Activated CD8-positive, alpha-beta T cell treated with anti-CD3 and anti-CD28 coated beads for 36 hours (primary cell): Measurements from ENCODE around the gene HSPB3. TPM values are rescaled to one million over a fixed set of nuclear protein-coding genes. Genes with fewer than 3 reads are reported as not detected.
"Not testable (repeated sequence)": the region's sequence is repeated elsewhere in the genome, so short reads cannot be mapped to it uniquely, and the experiment has no call there.

Experiments
- ATAC-seq: fragments of 200-7000 bp; cut with Tn5 transposase; one replicate; pipeline ENCODE4 v1.10.0; 2021; ENCODE audit warnings: mild to moderate bottlenecking, moderate library complexity
- CTCF ChIA-PET: fragments of 350-600 bp; sonication (Branson Sonifier 250); formaldehyde crosslinking; loops from one replicate; lab custom pipeline; 2021; ENCODE audit warnings: antibody characterized with exemption; lab: Charles Lee
- POLR2A ChIA-PET: fragments of 350-600 bp; sonication (Branson Sonifier 250); formaldehyde crosslinking; loops from one replicate; lab custom pipeline; 2021; ENCODE audit warnings: antibody characterized with exemption; lab: Charles Lee
- DNase-seq: peaks from one replicate; pipeline ENCODE4 v3.0.0-alpha.2; 2020
- H3K27ac Mint-ChIP-seq: one replicate; pipeline ENCODE4 v1.8.0; 2021; ENCODE audit warnings: mild to moderate bottlenecking, mixed read lengths
- H3K27me3 Mint-ChIP-seq: one replicate; pipeline ENCODE4 v1.8.0; 2021; ENCODE audit warnings: mixed read lengths
- H3K36me3 Mint-ChIP-seq: one replicate; pipeline ENCODE4 v1.8.0; 2021; ENCODE audit warnings: low read depth, mixed read lengths
- H3K4me1 Mint-ChIP-seq: one replicate; pipeline ENCODE4 v1.8.0; 2021; ENCODE audit warnings: low read depth, mixed read lengths
- H3K4me3 Mint-ChIP-seq: one replicate; pipeline ENCODE4 v1.8.0; 2021; ENCODE audit warnings: mild to moderate bottlenecking, moderate library complexity, mixed read lengths
- H3K9me3 Mint-ChIP-seq: one replicate; pipeline ENCODE4 v1.8.0; 2021; ENCODE audit warnings: mixed read lengths
- intact Hi-C: fragments of 100-400 bp; cut with micrococcal nuclease; formaldehyde crosslinking; loops from one replicate; pipeline ENCODE4 v1.10.0; 2022
- total RNA-seq, 2 experiments: library from RNA; stranded (reverse); gene quantifications; one replicate each; pipeline ENCODE4 v1.2.3, GENCODE V29; 2021
- TF ChIP-seq, protein P1 (sequence below): fragments of 200-600 bp; IDR thresholded peaks from one replicate; pipeline ENCODE4 v1.8.0; 2022; ENCODE audit warnings: antibody characterized with exemption, mild to moderate bottlenecking

Gene HSPB3
- total RNA-seq, 2 experiments from 2014 or later = not detected

DNA sequence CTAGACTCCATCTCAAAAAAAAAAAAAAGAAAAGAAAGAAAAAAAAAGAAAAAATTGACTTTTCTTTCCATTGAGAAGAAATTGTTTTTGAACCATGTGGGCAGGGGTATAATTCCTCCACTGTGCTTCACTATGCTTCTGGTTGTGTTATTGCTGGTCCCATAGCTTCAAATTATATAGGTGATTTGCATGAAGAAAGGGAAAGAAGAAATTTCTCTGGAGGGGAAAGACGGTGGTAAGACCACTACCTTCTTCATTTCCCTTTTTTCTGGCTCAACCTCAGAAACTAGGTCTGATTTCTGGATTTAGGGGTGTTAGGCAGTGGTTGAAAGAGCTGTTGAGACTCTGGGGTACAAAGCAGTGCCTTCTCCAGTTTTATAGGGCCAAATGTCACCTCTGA lies 29.3 kb upstream of the HSPB3 start:
- TF ChIP-seq, protein P1, sequence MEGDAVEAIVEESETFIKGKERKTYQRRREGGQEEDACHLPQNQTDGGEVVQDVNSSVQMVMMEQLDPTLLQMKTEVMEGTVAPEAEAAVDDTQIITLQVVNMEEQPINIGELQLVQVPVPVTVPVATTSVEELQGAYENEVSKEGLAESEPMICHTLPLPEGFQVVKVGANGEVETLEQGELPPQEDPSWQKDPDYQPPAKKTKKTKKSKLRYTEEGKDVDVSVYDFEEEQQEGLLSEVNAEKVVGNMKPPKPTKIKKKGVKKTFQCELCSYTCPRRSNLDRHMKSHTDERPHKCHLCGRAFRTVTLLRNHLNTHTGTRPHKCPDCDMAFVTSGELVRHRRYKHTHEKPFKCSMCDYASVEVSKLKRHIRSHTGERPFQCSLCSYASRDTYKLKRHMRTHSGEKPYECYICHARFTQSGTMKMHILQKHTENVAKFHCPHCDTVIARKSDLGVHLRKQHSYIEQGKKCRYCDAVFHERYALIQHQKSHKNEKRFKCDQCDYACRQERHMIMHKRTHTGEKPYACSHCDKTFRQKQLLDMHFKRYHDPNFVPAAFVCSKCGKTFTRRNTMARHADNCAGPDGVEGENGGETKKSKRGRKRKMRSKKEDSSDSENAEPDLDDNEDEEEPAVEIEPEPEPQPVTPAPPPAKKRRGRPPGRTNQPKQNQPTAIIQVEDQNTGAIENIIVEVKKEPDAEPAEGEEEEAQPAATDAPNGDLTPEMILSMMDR = no peak
- Mint-ChIP-seq H3K27me3 (peaks cover 10% of the 10 kb centered on the region), H3K27ac (no peak overlapping the region), H3K4me1 (no peaks in the 10 kb centered on the region), H3K4me3 (no peak overlapping the region), H3K36me3 (no peaks in the 10 kb centered on the region), H3K9me3 (no peaks in the 10 kb centered on the region)
- ATAC-seq (no peak), DNase-seq (no peak)
- intact Hi-C loops = no loop called here
- ChIA-PET CTCF (interaction anchor here (0.7 to 3.0 kb wide), 5 partner anchors 17 to 197 kb away, joined by 3 to 12 read pairs (median 5); no protein-coding TSS in a partner anchor), POLR2A (no interaction called here)

GRCh38 chr5:54434650-54435049 lies 20.8 kb upstream of the HSPB3 start:
- POLR2A ChIA-PET, ATAC-seq, intact Hi-C loops, H3K9me3 Mint-ChIP-seq, H3K27ac Mint-ChIP-seq, H3K36me3 Mint-ChIP-seq, DNase-seq, H3K4me3 Mint-ChIP-seq, H3K4me1 Mint-ChIP-seq, H3K27me3 Mint-ChIP-seq: not testable (repeated sequence)
- CTCF ChIA-PET = interaction anchor here (1.2 to 5.9 kb wide), 3 partner anchors 9 to 55 kb away, joined by 4 to 26 read pairs (median 9); no protein-coding TSS in a partner anchor

GRCh38 chr5:54438620-54439389 lies 16.7 kb upstream of the HSPB3 start:
- intact Hi-C loops = no loop called here
- Mint-ChIP-seq H3K27me3 (no peaks in the 10 kb centered on the region), H3K36me3 (no peaks in the 10 kb centered on the region), H3K9me3 (no peaks in the 10 kb centered on the region), H3K27ac (no peak overlapping the region), H3K4me1 (peaks cover 20% of the 10 kb centered on the region), H3K4me3 (no peak overlapping the region)
- POLR2A ChIA-PET = no interaction called here
- TF ChIP-seq, protein P1 = no peak
- CTCF ChIA-PET = interaction anchor here (1.1 to 3.2 kb wide), 2 partner anchors 20 to 50 kb away, joined by 3 to 23 read pairs; no protein-coding TSS in a partner anchor
- DNase-seq (no peak), ATAC-seq (no peak)

DNA sequence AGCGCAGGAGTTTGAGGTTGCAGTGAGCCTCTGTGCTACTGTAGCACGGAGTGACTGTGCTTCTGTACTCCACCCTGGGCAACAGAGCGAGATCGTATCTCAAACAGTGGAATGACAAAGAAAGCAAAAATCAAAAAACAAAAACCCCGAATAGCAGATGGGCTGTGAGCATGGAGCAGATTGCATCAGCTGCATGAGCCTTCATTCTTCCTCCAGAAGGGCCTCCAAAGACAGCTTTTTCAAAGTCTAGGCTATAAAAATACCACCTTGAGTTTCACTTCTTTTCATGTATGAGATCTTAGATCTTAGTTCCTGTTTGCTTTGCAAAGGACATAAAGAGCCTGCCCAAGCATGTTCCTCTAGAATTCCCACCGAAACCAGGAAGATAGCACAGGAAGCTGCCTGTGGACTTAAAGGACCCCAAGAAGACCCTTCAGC lies 15.0 kb upstream of the HSPB3 start:
- ChIA-PET CTCF (interaction anchor here (0.8 to 3.2 kb wide), 2 partner anchors 49 to 212 kb away, joined by 4 to 23 read pairs; no protein-coding TSS in a partner anchor), POLR2A (no interaction called here)
- TF ChIP-seq, protein P1 = no peak
- DNase-seq (peak; percentile 17), ATAC-seq (peak; percentile 58)
- Mint-ChIP-seq H3K4me1 (peaks cover 20% of the 10 kb centered on the region), H3K4me3 (no peak overlapping the region), H3K27me3 (no peaks in the 10 kb centered on the region), H3K9me3 (no peaks in the 10 kb centered on the region), H3K27ac (peak overlapping the region; percentile 74), H3K36me3 (no peaks in the 10 kb centered on the region)
- intact Hi-C loops = no loop called here

GRCh38 chr5:54442271-54442670 lies 13.2 kb upstream of the HSPB3 start:
- Mint-ChIP-seq H3K4me1 (peaks cover 20% of the 10 kb centered on the region), H3K27me3 (no peaks in the 10 kb centered on the region), H3K9me3 (no peaks in the 10 kb centered on the region), H3K27ac (no peak overlapping the region), H3K36me3 (no peaks in the 10 kb centered on the region), H3K4me3 (no peak overlapping the region)
- DNase-seq (no peak), ATAC-seq (no peak)
- CTCF ChIA-PET = interaction anchor here (1.3 to 3.4 kb wide), 6 partner anchors 9 to 46 kb away, joined by 3 to 33 read pairs (median 9); no protein-coding TSS in a partner anchor
- TF ChIP-seq, protein P1 = no peak
- intact Hi-C loops = no loop called here
- POLR2A ChIA-PET = no interaction called here
